ENCODE data around the gene GSAP. TPM values are rescaled to one million over a fixed set of nuclear protein-coding genes. Genes with fewer than 3 reads are reported as not detected.

GSAP gene
- total and polyA plus RNA-seq, 9 of the 15 experiments (the other 6 are each of a cell fraction or from before 2014, with no cell fraction given), result 0.13 TPM; not detected in 8

DNA sequence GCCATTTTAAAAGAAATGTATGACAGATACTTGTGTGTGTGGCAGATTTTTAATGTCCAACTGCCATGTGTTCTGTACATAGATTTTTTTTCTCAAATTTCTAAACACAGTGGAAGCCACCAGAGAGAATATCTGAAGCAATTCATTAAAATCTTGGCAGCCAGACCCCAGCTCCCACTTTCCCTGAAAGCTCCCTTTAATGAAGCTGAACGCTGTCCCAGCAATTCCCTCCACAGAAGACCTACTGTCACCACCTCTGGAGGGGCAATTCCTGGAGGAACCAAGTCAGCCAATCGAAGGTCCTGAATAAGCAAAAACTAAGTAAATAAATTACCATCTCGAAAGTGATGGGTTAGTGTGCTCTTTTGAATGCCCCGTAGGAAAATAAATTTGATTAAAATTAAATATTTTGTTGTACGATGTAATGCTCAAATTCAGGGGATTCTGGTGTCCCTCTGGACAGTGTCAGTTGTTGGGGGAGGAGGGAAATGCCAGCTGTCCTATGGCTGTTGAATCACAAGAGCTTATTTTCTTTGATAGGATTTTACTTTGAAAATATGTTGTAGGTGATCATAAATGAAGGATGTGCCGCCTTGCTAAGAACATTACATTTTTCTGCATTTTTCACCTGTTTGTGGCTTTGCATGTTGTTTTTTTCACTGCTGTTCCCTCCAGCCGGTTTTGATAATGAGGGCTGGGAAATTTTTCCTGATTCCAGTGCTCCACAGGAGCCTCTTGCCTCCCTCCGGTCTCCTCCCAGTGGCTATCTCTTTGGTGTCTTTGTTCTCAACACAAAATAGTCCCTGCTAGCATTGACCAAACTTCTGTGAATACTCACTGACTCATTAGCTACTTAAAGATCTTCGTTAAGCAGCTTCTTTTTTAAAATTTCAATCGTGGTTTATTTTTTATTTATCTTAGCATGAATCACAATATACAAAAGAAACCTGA, 9.2 kb upstream of the GSAP start:
- Histone ChIP-seq H3K27me3 (ENCODE audit: control insufficient read depth in 2 of 2, insufficient read depth in 2 of 2, low read length in 2 of 2) (peaks cover 29 to 34% of the 10 kb centered on the region in 2 experiments), H3K9me1 (ENCODE audit: control insufficient read depth, insufficient read depth, low read length) (no peaks in the 10 kb centered on the region), H3K9ac (ENCODE audit: insufficient read depth in 1 of 2, low read depth in 2 of 2, low read length in 2 of 2) (no peak overlapping the region), H3K36me3 (ENCODE audit: control insufficient read depth, insufficient read depth, low read length) (no peaks in the 10 kb centered on the region), H4K20me1 (replicated peaks; ENCODE audit: control insufficient read depth, insufficient read depth, low read length) (no peaks in the 10 kb centered on the region), H3K9me3 (replicated peaks; ENCODE audit: control insufficient read depth, insufficient read depth, low read depth, low read length) (no peaks in the 10 kb centered on the region), H3K4me1 (replicated peaks in 1 of 2; ENCODE audit: control insufficient read depth in 2 of 2, insufficient read depth in 2 of 2, low read length in 2 of 2) (no peaks in the 10 kb centered on the region), H3K79me2 (ENCODE audit: control insufficient read depth, insufficient read depth, low read length) (no peaks in the 10 kb centered on the region), H3K27ac (ENCODE audit: extremely low read depth, low read depth, low read length) (no peak overlapping the region), H3K4me2 (ENCODE audit: insufficient read depth, low read length) (no peak overlapping the region), H3K4me3 (no peak overlapping the region), H2AFZ (ENCODE audit: low read depth, low read length) (no peak overlapping the region)
- 2% methylated on average over 10 of the region's 10 CpGs for WGBS (ENCODE audit: insufficient coverage, low coverage, missing lambda C conversion rate)
- ChIA-PET POLR2A (no interaction called here), CTCF (ENCODE audit: low intra/inter-chr PET ratio) (no interaction called here)
- in situ Hi-C loops (cut with MboI) (no loop called here), intact Hi-C loops (cut with micrococcal nuclease) (no loop called here)
- peak; percentile 25 for TF ChIP-seq CBX8 (IDR thresholded peaks at IDR 0.05; ENCODE audit: borderline replicate concordance, extremely low read depth, low read depth, low read length, poor library complexity, severe bottlenecking)
- TF ChIP-seq, protein P1, sequence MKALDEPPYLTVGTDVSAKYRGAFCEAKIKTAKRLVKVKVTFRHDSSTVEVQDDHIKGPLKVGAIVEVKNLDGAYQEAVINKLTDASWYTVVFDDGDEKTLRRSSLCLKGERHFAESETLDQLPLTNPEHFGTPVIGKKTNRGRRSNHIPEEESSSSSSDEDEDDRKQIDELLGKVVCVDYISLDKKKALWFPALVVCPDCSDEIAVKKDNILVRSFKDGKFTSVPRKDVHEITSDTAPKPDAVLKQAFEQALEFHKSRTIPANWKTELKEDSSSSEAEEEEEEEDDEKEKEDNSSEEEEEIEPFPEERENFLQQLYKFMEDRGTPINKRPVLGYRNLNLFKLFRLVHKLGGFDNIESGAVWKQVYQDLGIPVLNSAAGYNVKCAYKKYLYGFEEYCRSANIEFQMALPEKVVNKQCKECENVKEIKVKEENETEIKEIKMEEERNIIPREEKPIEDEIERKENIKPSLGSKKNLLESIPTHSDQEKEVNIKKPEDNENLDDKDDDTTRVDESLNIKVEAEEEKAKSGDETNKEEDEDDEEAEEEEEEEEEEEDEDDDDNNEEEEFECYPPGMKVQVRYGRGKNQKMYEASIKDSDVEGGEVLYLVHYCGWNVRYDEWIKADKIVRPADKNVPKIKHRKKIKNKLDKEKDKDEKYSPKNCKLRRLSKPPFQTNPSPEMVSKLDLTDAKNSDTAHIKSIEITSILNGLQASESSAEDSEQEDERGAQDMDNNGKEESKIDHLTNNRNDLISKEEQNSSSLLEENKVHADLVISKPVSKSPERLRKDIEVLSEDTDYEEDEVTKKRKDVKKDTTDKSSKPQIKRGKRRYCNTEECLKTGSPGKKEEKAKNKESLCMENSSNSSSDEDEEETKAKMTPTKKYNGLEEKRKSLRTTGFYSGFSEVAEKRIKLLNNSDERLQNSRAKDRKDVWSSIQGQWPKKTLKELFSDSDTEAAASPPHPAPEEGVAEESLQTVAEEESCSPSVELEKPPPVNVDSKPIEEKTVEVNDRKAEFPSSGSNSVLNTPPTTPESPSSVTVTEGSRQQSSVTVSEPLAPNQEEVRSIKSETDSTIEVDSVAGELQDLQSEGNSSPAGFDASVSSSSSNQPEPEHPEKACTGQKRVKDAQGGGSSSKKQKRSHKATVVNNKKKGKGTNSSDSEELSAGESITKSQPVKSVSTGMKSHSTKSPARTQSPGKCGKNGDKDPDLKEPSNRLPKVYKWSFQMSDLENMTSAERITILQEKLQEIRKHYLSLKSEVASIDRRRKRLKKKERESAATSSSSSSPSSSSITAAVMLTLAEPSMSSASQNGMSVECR (CRISPR knock-in tag; IDR thresholded peaks at IDR 0.05), result no peak
- TF ChIP-seq SAFB (IDR thresholded peaks at IDR 0.05; ENCODE audit: borderline replicate concordance, low read depth, low read length), result no peak
- DNase-seq (ENCODE audit: extremely low read depth in 1 of 4, low spot score in 3 of 4) (no peak), FAIRE-seq (no peak), ATAC-seq (no peak)
- BruUV-seq (replicated peaks), result no TSS peak
